Epithelial cell of esophagus (primary cell): ENCODE data around the gene FAM124B.

Source experiments
- DNase-seq: peaks from one replicate; pipeline ENCODE4 v3.0.0; 2010; ENCODE audit warnings: low read depth
- H3K4me3 ChIP-seq: 2 replicates; pipeline ENCODE4 v1.5.1; 2011; ENCODE audit warnings: mild to moderate bottlenecking, low read length, control low read depth
- TF ChIP-seq, protein P1 (sequence below): IDR thresholded peaks from 2 replicates; pipeline ENCODE4 v1.5.1; 2011; ENCODE audit warnings: low read depth, mild to moderate bottlenecking, low read length, control low read depth, inconsistent platforms; ENCODE audit not compliant: insufficient read depth; ENCODE audit errors: missing control alignments

FAM124B gene

GRCh38 chr2:224381521-224382279 is 20.2 kb downstream of the FAM124B start:
- TF ChIP-seq, protein P1, sequence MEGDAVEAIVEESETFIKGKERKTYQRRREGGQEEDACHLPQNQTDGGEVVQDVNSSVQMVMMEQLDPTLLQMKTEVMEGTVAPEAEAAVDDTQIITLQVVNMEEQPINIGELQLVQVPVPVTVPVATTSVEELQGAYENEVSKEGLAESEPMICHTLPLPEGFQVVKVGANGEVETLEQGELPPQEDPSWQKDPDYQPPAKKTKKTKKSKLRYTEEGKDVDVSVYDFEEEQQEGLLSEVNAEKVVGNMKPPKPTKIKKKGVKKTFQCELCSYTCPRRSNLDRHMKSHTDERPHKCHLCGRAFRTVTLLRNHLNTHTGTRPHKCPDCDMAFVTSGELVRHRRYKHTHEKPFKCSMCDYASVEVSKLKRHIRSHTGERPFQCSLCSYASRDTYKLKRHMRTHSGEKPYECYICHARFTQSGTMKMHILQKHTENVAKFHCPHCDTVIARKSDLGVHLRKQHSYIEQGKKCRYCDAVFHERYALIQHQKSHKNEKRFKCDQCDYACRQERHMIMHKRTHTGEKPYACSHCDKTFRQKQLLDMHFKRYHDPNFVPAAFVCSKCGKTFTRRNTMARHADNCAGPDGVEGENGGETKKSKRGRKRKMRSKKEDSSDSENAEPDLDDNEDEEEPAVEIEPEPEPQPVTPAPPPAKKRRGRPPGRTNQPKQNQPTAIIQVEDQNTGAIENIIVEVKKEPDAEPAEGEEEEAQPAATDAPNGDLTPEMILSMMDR: no peak
- DNase-seq: no peak
- H3K4me3 ChIP-seq: no peak overlapping the region

- no peak for DNase-seq
- TF ChIP-seq, protein P1: no peak
- no peak overlapping the region for H3K4me3 ChIP-seq
Measured at GRCh38 chr2:224379986-224380385, 21.9 kb downstream of the FAM124B start.

- no peak for DNase-seq
- TF ChIP-seq, protein P1: no peak
- no peak overlapping the region for H3K4me3 ChIP-seq
Measured at GRCh38 chr2:224379172-224379571, 22.7 kb downstream of the FAM124B start.

GRCh38 chr2:224378701-224379097 is 23.2 kb downstream of the FAM124B start:
- no peak overlapping the region for H3K4me3 ChIP-seq
- TF ChIP-seq, protein P1: no peak
- DNase-seq: no peak

DNA sequence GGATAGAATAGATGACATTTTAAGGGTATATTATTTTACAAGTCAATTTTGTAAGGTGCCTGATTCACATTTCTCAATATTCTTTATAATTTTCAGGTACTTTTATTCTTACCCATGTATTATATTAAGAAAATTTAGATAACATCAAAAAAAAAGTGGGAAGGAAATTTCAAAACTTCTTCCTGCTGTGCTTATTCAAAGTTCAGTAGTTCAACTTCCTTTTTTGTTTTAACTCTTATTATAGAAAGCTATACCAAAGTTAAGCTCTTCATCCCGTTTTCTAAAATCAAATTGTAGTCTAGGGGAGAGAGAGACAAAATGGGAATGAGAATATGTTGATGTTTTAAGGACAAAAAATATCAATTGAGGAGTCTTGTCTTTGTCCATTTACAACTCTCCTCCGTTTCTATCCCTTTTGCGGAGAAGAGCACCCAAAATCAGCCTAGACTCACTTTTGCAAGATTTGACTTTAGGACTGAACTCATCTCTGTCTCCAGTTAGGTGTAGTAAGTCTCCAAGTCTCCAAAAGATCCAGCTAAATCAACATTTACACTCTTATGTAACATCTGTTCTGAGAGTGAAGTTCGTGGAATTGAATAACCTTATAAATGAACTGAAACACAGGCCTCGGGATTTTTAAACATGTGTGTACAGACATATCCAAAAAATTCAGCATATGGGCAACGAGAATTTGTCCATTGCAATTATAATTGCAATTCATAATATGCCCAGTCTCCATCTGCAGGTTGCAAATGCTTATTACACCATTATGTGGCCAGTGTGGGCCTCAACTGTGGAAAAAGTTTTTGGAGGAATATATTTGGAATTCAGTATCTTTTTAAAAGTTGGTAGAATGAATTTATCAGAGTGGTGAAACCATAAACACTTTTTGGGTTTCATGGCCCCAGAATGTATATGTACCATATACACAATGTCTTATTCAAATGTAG is 23.9 kb downstream of the FAM124B start:
- no peak for DNase-seq
- H3K4me3 ChIP-seq: no peak overlapping the region
- TF ChIP-seq, protein P1: peak; percentile 31

DNA sequence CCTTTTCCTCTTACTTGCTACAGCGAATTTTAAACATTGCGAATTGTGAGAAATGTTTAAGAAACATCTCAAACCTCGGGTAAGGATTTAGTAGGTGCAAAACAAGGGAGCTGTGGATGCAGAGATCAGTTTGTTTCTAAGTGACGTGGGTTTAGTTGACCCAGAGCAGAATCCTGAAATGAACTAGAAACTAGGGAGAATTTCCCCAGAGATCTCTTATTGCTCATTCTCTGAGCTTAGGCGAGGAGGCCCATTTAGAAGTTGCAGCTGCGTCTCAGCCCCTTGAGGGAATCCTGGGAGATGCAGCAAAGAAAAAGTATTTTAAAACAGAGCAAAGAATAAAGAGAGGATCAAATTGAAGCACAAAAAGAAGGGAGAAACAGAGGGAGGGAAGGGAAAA is 29.3 kb downstream of the FAM124B start:
- no peak overlapping the region for H3K4me3 ChIP-seq
- TF ChIP-seq, protein P1: no peak
- DNase-seq: no peak
